ENCODE data around the gene PAK4.
A peak's percentile ranks its signal among the peaks of the same experiment; 100 is the strongest.
"Not testable (repeated sequence)": the region's sequence is repeated elsewhere in the genome, so short reads cannot be mapped to it uniquely, and the experiment has no call there.

PAK4 gene

DNA sequence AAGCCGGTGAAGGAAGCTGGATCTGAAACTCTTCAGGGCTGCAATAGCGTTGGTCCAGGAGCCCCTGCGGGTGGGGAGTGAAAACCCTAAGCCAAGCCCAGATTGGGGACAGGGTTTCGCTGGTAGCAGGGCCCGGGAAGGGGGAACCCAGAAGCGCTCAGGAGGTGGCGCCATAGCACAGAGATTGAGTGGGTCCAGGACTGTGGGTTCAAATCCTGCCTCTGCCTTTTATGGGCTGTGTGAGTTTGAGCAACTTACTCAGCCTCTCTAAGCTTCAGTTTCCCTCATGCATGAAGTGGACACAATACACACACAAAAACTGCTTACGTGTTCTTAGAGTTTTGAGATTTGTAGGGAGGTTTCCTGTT lies 86.8 kb downstream of the PAK4 start:
- no peak overlapping the region for H3K4me3 Mint-ChIP-seq
- peaks cover 4% of the 10 kb centered on the region for H3K27me3 Mint-ChIP-seq (ENCODE audit: low read depth)
- H3K9me3 Mint-ChIP-seq: peaks cover 5% of the 10 kb centered on the region
- TF ChIP-seq, protein P1, sequence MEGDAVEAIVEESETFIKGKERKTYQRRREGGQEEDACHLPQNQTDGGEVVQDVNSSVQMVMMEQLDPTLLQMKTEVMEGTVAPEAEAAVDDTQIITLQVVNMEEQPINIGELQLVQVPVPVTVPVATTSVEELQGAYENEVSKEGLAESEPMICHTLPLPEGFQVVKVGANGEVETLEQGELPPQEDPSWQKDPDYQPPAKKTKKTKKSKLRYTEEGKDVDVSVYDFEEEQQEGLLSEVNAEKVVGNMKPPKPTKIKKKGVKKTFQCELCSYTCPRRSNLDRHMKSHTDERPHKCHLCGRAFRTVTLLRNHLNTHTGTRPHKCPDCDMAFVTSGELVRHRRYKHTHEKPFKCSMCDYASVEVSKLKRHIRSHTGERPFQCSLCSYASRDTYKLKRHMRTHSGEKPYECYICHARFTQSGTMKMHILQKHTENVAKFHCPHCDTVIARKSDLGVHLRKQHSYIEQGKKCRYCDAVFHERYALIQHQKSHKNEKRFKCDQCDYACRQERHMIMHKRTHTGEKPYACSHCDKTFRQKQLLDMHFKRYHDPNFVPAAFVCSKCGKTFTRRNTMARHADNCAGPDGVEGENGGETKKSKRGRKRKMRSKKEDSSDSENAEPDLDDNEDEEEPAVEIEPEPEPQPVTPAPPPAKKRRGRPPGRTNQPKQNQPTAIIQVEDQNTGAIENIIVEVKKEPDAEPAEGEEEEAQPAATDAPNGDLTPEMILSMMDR (IDR thresholded peaks at IDR 0.05; ENCODE audit: unreplicated experiment in 3 of 3): peak in 1 of 3 experiments; percentile 30
- H3K36me3 Mint-ChIP-seq (ENCODE audit: low read depth): no peaks in the 10 kb centered on the region
- no peak overlapping the region for H3K27ac Mint-ChIP-seq
- H3K4me1 Mint-ChIP-seq: no peaks in the 10 kb centered on the region

DNA sequence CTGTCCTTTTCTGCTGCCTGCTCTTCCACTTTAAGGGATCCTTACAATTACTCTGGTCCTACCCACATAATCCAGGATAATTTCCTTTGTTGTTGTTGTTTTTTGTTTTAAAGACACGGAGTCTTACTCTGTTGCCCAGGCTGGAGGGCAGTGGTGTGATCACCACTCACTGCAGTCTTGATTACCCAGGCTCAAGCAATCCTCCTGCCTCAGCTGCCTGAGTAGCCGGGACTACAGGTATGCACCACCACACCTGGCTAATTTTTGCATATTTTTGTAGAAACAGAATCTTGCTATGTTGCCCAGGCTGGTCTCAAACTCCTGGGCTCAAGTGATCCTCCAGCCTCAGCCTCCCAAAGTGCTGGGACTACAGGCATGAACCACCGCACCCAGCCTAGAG lies 89.7 kb downstream of the PAK4 start:
- H3K4me1 Mint-ChIP-seq; H3K4me3 Mint-ChIP-seq; H3K27me3 Mint-ChIP-seq (ENCODE audit: low read depth); H3K27ac Mint-ChIP-seq; H3K36me3 Mint-ChIP-seq (ENCODE audit: low read depth); H3K9me3 Mint-ChIP-seq: not testable (repeated sequence)

DNA sequence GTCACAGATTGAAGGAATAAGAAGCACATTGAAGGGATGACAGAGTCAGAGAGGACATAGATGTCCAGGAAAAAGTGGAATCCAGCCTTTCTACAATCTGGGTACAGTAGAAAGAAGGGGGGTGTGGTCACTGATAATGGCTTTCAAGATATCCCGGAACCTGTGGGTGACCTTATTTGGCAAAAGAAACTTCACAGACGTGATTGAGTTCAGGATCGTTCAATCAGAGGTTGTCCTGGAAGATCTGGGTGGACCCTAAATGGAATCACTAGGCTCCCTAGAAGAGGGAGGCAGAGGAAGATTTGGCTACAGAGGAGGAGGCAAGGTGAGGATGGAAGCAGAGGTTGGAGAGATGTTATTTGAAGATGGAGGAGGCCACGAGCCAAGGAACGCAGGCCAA lies 91.5 kb downstream of the PAK4 start:
- Mint-ChIP-seq H3K27ac (no peak overlapping the region), H3K9me3 (peaks cover 9% of the 10 kb centered on the region), H3K4me3 (no peak overlapping the region), H3K36me3 (ENCODE audit: low read depth) (no peaks in the 10 kb centered on the region), H3K4me1 (no peaks in the 10 kb centered on the region), H3K27me3 (ENCODE audit: low read depth) (peaks cover 14% of the 10 kb centered on the region)
- TF ChIP-seq, protein P1 (IDR thresholded peaks at IDR 0.05; ENCODE audit: unreplicated experiment in 3 of 3): no peak

DNA sequence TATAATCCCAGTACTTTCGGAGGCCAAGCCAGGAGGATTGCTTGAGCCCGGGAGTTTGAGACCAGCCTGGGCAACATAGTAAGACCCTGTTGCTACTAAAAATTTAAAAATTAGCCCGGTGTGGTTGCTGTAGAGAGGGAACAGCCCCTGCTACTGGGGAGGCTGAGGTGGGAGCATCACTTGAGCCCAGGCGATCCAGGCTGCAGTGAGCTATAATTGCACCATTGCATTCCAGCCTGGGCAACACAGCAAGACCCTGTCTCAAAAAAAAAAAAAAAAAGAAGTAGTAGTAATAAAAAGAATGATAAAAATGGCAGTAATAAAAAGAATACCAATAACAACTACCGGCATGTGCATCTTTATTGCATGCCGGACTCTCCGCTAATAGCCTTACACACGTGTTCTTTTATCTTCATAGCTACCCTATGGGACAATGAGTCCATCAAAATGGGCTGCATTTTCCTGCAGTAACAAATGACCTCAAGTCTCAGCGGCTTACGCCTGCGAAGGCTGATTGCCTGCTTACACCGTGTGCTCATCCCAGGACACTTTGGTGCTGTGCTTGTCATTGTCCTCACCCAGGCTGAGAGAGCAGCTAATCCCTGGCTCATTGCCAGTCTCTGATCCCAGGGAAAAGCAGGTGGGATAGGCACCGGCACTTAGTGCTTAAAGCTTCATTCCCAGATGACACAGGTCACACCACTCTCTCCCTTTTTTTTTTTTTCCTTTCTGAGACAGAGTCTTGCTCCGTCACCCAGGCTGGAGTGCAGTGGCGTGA lies 92.8 kb downstream of the PAK4 start:
- TF ChIP-seq, protein P1 (IDR thresholded peaks at IDR 0.05; ENCODE audit: unreplicated experiment in 3 of 3): no peak
- peak overlapping the region in 1 of 3 experiments; percentile 53 for H3K27ac Mint-ChIP-seq
- H3K9me3 Mint-ChIP-seq: peaks cover 9% of the 10 kb centered on the region
- H3K27me3 Mint-ChIP-seq (ENCODE audit: low read depth): peaks cover 20% of the 10 kb centered on the region
- no peak overlapping the region for H3K4me3 Mint-ChIP-seq
- no peaks in the 10 kb centered on the region for H3K4me1 Mint-ChIP-seq
- H3K36me3 Mint-ChIP-seq (ENCODE audit: low read depth): no peaks in the 10 kb centered on the region

DNA sequence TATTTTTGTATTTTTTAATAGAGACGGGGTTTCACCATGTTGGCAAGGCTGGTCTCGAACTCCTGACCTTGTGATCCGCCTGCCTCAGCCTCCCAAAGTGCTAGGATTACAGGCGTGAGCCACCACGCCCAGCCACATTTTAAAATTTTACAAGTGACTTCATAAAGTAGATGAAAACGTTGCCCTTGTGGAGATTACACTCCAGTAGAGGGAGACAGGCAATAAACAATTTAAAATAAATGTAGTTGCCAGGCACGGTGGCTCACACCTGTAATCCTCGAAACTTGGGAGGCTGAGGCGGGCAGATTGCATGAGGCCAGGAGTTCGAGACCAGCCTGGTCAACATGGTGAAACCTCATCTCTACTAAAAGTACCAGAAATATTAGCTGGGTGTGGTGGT lies 93.5 kb downstream of the PAK4 start:
- H3K27ac Mint-ChIP-seq; H3K36me3 Mint-ChIP-seq (ENCODE audit: low read depth): not testable (repeated sequence)

DNA sequence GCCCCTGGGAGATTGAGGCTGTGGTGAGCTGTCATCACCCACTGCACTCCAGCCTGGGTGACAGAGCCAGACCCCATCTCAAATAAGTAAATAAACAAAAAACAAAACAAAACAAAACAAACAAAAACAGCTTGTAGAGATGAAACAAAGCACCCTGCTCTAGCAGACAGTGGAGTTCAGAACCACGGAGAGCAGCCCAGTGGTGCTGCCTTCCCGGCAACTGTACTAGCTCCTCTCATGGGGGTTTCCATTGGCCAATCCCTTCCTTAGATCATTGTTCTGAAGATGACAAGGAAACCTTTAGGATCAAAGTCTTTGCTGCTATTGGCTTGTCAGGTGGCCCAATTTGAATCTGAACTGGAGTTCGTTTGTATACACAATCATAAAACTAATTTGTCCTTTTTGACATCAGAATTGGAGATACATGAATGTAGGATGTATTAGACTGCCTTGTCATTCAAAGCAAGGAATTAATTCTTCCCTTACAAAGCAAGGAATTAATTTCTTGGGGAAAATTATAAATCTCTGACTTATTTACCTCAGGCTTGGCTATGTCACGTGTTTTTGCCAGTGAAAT lies 98.2 kb downstream of the PAK4 start:
- TF ChIP-seq, protein P1 (IDR thresholded peaks at IDR 0.05; ENCODE audit: unreplicated experiment in 3 of 3): no peak
- H3K27me3 Mint-ChIP-seq (ENCODE audit: low read depth): peaks cover 55% of the 10 kb centered on the region

More for the DNA sequence above, 93.5 kb downstream of the PAK4 start:
- H3K27me3 Mint-ChIP-seq (ENCODE audit: low read depth): peaks cover 26% of the 10 kb centered on the region
- not testable (repeated sequence) for H3K4me3 Mint-ChIP-seq, H3K4me1 Mint-ChIP-seq
- peaks cover 14% of the 10 kb centered on the region for H3K9me3 Mint-ChIP-seq

DNA sequence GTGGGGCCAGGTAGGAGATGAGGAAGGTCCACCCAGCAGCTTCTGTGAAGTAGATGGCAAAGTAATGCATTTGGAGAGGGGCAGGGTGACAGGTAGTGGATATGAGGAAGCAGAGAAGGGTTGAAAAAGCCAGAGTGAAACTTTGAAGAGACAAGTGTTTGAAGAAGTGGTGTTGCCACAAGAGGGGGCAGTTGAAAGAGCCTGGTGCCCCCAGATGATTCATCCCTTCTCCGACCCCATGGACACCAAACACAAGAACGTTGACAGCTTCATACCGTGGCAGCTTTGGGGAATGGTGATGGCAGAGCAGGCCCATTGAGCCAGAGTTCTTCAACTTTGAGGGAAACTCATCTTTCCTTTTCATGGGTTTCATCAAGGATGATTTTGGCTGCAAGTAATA lies 99.3 kb downstream of the PAK4 start:
- no peak overlapping the region for H3K27ac Mint-ChIP-seq
- TF ChIP-seq, protein P1 (IDR thresholded peaks at IDR 0.05; ENCODE audit: unreplicated experiment in 3 of 3): no peak
- H3K4me3 Mint-ChIP-seq: no peak overlapping the region
- no peaks in the 10 kb centered on the region for H3K36me3 Mint-ChIP-seq (ENCODE audit: low read depth)
- no peaks in the 10 kb centered on the region for H3K4me1 Mint-ChIP-seq
- H3K27me3 Mint-ChIP-seq (ENCODE audit: low read depth): peaks cover 49% of the 10 kb centered on the region
- peaks cover 4% of the 10 kb centered on the region for H3K9me3 Mint-ChIP-seq

More for the DNA sequence above, 98.2 kb downstream of the PAK4 start:
- peaks cover 4% of the 10 kb centered on the region for H3K9me3 Mint-ChIP-seq
- H3K27ac Mint-ChIP-seq: no peak overlapping the region
- no peak overlapping the region for H3K4me3 Mint-ChIP-seq
- H3K4me1 Mint-ChIP-seq: no peaks in the 10 kb centered on the region
- no peaks in the 10 kb centered on the region for H3K36me3 Mint-ChIP-seq (ENCODE audit: low read depth)

Measured in nephron (organoid).